RCC 7860 (cell line): ENCODE data around the gene CCDC88C.

Experiments
- DNase-seq: peaks from one replicate; pipeline ENCODE4 v3.0.0-alpha.2; 2015; ENCODE audit warnings: low spot score
- FAIRE-seq: peaks from 2 replicates; lab custom pipeline; 2012; peaks lifted over from hg19 to GRCh38; lab: Jason Lieb, UNC

Gene CCDC88C

DNA sequence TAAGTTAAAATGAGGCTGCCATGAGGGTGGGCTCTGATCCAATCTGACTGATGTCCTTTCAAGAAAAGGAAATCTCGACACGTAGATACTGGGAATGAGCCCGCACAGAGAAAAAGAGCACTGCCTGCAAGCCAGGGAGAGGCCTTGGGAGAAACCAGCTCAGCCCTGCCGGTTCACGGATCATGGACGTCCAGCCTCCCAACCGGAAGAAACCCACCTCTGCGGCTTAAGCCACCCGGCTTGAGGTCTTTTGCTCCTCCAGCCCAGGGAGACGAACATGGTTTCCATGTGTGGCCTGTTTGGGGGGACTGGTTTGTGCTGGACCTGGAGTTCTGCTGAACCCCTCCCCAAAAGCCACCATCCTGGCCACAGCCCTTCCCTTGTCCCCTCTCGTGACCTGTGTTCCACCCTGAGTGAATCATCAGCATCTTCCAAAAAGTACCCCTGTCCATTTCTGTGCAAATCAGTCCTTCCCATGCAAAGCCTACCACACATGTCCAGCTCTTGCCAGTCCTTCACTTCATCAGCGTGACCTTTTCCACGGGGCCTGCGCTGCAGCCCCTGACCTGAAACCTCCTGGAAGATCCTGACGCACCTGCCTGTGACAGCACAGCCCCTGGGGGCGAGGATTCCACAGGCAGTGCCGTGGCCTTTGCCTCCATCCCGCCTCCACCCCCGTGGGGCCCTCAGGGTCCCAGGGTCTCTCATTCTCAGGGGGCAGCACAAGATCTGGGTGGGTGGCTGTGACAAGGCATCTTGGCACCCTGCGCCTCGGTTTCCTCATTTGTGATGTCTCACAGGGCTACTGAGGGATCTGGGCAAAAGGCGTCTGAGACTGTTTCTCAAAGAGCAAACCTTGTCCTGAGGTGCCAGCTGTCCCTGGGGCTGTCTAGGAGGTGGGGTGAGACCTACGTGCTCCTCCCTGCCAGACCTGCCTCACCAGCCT, 121.5 kb downstream of the CCDC88C start:
- FAIRE-seq = no peak
- DNase-seq = no peak

DNA sequence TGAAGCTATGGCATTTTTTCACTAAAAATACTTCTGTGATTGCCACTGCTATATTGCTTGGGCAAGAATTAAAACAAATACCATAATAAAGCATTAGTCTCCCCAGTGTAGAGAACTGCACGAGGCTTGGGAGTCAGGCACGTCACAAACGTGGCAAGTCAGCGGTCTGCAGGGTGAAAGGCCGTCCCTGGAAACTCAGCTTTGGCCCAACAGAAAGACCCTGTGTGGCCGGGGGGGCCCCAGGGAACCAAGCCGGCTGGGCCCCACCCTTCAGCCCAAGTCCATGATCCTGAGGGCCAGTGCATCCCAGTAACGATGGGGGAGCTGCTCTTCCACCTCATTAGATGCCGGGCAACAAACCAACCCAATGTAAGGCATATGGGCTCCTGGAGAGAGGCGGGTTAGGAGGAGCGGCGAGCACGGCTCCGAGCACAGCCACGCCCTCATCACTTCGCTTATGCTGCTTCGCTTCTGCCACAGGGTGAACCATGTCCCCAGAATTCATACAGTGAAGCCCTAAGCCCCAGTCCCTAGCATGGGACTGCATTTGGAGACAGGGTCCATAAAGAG, 122.3 kb downstream of the CCDC88C start:
- FAIRE-seq = no peak
- DNase-seq = no peak

DNA sequence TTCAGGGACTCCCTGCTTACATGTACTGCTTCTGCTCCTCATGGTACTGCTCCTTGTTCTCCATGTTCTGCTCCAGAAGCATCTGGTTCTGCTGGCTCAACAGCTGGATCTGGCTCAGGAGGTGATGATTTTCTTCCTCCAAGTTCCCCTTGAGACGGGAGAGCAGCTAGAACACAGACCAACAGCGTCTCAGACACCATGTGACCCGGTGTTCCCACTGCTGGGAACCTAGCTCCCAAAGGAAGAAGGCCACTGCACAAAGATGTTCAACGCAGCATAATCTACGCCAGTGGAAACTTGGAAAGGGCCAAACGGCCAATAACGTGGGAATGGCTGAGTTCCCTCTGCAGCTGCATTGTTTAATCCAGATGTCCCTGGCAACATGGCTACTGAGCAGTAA, 123.5 kb downstream of the CCDC88C start:
- DNase-seq (no peak), FAIRE-seq (no peak)

DNA sequence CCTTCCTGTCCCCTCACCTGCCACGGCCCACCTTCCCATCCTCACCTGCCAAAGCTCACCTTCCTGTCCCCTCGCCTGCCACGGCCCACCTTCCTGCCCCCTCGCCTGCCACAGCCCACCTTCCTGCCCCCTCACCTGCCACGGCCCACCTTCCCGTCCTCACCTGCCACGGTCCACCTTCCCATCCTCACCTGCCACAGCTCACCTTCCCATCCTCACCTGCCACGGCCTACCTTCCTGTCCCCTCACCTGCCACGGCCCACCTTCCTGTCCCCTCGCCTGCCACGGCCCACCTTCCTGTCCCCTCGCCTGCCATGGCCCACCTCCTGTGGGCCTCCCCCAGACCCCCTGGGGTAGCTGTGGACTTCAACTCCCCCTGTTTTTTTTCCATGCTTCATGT, 124.3 kb downstream of the CCDC88C start:
- FAIRE-seq (no peak), DNase-seq (no peak)

DNA sequence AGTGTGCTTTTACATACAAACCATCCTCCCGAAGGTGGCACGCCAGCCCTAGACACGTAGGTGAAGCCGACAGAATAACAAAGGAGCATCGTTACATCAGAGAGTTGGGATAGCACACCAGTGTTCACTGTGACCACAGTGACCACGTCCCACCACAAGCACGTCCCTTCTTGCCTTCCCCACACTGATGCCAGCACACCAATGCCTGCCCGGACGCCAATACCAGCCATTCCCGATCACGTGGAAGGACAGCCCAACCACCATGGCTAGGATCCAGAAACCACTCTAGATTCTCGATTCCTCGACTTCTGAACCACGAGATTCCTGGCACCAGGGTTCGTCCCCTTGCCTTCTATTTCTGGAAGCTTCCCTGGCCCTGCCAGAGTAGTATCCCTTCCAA, 125.1 kb downstream of the CCDC88C start:
- DNase-seq (no peak), FAIRE-seq (no peak)

DNA sequence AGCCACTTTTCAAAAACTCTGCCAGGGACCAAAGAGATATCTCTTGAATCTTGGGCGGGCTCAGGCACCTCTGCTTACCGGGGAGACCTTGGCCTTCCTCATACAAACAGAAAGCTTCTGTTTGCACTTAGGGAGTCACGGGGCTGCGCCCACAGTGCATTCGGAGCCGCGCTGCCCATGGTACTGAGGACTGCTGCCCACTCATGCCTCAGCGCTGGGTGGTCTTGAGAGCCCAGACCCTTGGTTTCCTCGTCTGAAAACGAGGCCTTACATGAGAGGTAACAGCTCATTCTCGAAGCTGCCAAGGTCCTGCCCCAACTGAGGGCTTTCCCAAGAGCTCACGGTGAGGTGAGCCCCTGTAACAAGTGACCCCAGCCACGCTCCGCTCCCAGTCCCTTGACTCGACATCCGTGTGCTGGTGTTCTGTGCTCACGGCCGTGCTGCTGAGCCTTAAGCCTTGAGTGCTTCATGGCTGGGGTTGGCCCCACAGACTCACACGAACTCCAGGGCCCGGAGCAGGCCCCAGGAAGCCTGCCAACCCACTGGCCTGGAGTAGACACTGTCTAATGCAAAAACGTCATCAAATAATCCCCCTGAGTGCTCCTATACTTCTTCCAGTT, 125.7 kb downstream of the CCDC88C start:
- FAIRE-seq (no peak), DNase-seq (no peak)

DNA sequence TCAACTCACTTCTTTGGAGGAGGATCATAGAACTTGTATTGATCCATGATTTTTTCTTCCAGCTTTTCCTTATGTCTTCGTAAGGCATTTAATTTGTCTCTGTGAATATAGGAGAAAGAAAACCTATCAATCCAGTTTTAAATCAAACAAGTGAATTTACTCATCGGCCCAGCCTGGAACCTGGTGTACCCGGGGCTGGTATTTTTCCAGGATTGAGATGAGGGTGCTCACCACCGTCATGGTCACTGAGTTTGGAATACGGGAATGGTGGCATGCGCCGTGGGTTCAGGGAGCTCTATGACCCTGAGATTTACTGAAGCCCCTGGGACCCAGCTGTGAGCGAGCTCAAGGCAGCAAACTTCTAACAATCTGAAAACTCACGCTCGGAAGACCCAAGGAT, 126.6 kb downstream of the CCDC88C start:
- DNase-seq = no peak
- FAIRE-seq = no peak

DNA sequence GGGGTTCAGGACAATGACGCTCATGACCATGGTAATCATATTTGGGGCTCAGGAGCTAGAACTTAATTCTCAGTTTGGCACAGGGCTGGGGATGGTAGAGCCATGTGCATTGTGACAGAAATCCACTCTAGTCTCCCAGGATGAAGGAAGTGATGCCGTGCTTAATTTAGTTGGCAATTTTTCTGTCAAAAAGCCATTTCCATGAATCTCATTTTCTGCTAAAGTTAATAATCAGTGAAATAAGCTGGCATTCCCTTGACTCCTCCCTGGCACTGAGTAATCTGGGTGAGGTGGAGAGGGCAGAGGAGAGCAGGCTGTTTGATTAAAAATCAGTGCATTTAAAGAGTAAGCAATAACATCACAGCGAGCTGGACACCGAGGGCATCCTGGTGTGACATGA, 128.2 kb downstream of the CCDC88C start:
- DNase-seq = no peak
- no peak for FAIRE-seq

DNA sequence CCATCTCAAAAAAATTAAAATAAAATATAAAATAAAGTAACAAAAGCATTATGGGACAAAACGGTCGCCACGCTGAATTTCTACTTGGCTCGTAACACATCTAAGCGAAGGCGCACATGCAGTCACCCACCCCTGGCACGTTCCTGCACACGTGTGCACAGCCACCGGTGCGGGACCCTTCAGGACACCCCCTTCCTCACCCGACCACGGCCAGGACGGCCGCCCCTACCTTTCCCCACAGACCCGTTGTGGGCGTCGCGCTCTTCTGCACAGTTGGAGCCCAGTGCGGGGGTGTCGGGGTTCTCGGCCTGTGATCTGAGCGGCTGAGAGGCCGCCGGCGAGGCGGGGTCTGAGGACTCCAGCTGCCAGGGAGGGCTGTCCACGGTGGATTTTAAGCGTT, 128.7 kb downstream of the CCDC88C start:
- DNase-seq (no peak), FAIRE-seq (no peak)

DNA sequence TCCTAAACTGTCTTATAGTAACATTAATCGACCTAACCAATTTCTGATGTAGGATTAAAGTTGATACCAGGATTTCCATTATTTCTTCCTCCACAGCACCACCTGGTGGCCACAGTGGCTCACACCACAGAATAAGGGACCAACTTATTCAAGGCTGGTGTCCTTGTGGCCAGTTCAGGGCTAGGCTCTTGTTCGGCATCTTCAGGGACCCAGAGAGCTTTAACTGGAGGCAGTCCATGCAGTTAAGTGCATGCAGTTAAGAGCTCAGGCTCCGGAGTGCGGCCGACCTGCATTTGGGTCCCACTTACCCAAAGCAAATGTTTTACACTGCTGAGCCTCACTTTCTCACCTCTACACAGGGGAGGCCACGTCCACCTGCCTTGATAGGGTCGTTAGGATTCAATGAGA, 131.1 kb downstream of the CCDC88C start:
- DNase-seq (peak; percentile 32), FAIRE-seq (no peak)

DNA sequence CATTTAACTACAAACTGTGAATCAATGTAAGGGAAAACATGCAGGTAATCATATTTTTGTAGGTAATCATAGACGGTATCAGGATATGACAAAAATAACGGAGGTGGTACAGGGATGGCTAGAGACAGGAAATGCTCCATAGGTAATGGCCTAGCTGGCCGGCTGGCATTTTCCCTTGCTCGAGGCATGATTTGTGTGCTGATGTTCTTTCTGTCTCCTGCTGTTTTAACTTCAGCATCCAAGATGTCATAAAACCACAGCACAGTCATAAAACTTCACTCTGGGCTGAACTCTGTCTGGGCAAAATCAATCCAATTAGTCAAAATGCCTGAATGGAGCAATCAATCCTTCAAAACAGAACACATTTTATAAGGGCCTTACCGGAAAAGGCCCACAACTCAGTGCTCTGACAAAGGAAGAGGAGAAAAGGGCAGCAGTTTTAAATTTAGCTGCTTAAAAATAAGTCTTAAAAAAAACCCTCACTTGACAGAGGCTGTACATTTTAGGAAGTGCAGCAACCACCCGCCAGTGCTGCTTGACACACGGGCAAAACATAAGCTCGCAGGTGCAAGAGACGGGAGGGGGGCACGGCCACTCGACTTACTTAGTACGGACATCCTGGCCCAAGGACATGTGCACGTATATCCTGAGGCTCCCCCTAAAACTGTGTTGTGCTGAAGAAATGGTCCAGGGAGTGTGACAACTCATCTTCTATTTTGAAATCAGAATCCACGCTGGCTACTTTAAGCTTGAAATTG, 132.7 kb downstream of the CCDC88C start:
- DNase-seq = no peak
- no peak for FAIRE-seq

DNA sequence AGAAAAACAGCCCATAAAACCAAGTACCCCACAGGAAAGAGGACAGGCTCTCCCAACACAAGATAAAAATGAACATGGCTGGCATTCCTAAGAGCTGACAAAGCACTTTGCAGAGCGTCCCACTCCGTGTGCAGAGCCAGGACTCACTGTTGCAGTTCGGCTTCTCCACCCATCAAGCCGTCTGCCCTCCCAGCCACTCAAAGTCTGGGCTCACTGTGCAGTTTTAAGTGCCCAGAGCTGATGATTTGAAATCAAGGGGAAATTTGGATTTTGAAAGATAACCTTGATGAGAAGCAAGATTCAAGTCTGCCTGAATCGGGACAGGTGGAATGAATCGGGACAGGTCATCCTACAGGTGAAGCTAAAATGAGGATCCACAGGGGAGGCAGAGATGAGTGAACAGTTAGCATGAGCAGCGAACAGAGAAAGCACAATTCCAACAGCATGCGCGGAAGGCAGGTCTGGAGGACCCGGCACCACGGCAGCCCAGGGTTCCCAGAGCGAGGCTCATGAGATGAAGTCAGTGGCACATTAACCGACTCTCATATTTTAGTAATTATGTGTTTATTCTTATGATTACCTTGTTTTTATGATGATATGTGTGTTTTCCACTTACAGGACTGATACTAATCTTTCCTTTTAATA, 133.4 kb downstream of the CCDC88C start:
- FAIRE-seq = no peak
- DNase-seq = peak; percentile 30

DNA sequence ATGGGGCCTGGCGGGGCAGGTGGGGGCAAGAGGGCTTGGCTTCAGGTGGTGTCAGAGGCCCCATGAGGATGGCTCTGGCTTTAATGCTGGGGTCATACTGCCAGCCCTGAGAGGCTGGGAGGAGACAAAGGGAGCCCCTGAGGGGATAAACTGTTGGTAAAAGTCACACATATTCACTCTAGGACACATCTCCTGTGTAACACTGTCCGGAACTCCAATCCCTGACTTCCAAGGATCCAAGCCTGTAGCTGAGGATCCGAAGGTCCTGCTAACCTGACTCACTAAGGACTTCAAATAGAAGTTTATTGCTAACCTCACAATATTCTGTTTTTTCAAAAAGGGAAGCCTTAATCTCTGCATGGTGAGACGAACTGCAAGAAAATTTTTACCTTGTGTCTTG, 134.0 kb downstream of the CCDC88C start:
- DNase-seq = no peak
- FAIRE-seq = no peak

DNA sequence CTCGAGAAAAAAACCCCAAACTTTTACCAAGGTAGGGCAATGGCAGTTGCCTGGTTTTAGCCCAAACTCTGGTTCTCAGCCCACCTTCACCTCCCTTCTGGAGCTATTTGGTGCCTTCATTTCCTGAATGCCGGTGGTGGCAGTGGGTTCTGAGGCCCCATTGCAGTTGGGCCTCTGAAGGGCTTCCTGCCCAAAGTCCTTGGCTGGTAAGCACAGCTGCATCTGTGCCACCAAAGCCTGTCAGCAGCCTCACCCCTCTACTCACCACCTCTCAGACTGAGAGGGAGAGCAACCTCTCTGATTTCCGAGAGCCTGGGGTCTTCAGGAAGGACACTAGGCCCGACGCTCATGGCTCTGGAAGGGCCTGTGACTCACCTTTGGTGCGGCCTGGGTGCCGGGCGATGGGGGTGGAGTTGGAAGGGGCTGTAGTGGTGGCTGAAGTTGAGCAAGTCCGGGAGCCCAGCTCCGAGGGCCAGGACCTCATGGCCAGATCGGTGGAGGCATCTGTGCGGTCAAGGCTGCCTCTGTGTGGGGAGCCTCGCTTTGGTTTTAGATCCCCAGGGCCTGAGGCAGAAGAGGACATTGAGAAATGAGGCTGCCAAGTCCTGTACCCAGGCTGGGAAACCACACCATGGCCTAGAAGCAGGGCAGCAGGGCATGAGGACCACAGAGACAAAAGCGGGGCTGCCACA, 134.5 kb downstream of the CCDC88C start:
- DNase-seq = no peak
- no peak for FAIRE-seq

DNA sequence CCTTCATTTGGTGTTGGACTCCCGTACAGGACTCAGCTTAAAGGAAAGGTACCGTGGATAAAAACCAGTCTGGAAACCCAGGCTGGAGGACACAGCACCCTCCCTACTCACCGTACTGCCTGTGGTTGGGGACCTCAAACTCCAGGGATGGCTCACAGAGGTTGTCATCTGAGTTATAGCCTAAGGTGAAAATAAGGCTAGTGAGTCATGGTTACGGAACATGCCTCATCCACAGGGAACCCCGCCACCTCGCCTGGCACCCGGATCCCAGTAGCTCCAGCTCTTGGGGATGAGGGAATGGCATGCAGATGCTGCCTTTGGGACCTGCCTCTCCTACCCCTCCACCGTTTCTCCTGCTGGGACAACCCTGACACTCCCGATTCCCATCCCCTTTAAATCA, 136.3 kb downstream of the CCDC88C start:
- peak; percentile 37 for DNase-seq
- no peak for FAIRE-seq

DNA sequence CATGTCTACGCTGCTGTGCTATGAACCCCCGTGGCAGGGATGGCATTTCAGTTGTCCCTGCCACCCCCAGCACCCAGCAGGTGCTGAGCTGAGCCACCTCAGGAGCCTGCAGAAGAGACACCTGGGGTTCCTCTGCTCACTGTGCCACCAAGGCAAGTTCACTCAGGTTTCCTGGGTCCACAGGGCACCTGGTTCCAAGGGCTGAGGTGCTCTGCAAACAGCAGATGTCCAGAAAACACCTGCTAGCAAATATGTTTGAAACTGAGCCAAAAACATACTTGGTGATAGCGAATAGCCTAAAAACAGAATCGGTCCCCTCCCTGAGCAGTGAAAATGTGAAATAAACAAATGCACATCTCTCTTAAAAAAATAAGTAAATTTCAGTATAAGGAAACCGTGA, 137.5 kb downstream of the CCDC88C start:
- no peak for FAIRE-seq

DNA sequence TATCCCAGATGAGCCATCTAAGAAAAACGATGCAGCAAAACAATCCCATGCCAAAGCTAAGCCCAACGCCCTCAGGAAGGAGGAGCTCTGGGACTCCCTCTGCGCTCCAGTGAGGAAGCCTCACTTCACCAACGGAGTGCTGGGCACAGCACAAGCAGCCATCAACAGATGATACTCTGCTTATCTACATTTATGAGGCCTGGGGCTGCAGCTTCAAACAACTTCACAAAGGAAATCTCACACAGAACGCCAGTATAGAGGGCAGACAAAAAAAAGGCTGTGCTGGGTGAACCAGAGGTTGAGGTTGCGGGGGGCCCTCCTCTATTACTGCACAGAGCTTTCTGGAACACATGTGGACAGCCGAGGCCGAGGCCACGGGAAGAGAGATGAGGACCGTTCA, 138.3 kb downstream of the CCDC88C start:
- FAIRE-seq = no peak
- DNase-seq = no peak

More for the DNA sequence above, 137.5 kb downstream of the CCDC88C start:
- no peak for DNase-seq

DNA sequence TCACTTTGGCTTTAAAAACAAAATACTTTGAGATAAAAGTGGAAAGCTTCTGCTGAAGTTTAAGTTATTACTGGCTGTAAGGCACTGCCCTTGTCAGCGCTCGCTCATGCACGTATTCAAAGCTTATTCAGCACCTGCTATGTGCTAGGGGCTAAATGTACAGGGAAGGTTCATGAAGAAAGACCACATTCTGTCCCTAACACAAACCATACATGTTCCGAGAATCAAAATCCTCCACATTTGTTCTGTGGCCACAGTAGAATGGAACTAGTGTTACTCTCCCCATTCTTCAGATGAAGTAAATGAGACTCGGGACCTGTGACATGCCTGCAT, 139.3 kb downstream of the CCDC88C start:
- DNase-seq = no peak
- FAIRE-seq = no peak

DNA sequence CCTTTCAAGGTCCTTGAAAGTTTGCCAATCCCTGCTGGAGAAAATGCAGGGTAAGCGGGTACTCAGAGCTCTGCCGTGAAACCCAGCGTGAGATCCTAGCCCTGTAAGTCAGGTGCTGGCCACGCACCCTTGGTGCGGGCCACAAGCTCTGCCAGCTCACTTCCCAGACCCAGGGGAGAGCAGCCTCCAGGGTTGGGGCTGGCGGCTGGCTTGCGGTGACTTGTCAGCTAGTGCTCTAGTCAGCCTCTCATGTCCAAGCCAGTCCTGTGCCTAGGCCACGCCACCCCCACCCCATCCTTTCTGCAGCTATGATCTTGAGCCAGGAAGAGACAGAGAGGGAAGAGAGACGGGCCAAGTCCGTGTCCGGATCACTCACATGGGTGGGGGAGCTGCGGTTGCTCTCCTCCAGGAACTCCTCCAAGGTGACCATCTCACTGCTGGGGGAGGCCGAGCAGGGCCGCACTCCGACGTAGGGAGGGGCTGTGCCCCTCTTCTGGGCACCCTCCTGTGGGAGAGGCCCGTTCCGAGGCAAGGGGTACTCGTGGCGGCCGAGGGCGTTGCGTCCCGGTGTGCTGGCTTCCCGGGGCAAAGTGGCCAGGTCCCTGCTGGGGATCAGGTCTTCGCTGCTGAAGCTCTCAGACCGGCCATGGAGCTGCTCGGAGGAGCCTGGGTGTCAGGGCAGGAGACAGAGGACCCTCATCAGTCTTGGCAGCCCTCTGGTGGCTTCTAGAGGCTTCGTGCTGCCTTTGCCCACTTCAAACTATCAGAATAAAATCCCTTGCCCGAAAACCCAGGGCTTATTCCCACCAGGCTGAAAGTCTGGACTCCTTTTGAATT, 139.9 kb downstream of the CCDC88C start:
- FAIRE-seq (no peak), DNase-seq (no peak)
